ENCODE data around the gene BLOC1S2.

The BLOC1S2 gene

DNA sequence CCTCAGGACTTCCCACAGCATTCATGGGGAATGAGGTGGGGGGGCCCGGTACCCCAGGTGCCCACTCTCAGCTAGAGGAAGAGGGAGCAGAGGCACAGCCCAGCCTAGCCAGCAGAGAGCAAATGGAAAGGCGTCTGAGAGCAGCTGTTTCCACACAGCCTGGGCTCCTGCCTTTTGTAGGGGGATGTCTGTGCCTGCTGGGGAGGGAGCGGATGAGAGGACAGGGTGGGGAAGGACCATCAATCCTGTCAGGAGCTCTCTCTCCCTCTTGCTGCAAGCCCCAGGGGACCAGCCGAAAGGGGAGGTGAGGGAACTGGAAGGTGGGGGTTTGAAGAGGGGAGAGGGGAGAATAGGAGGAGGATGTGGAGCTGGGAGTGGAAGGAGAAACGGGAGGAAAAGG is 43.6 kb upstream of the BLOC1S2 start, which contains the start of gene PKD2L1:
PKD2L1 (minus strand) TSS at position 150 of the 400 bp plus-strand sequence; CDS start at position 25, 125 bp downstream.
- Histone ChIP-seq H3K4me1 (ENCODE audit: low read depth, poor library complexity, severe bottlenecking) (no peaks in the 10 kb centered on the region), H3K36me3 (ENCODE audit: insufficient read depth) (no peaks in the 10 kb centered on the region), H3K9ac (no peak within 1 kb of the TSS), H4K20me1 (ENCODE audit: insufficient read depth) (no peaks in the 10 kb centered on the region), H3K79me2 (ENCODE audit: insufficient read depth, low read depth) (no peaks in the 10 kb centered on the region), H3K4me2 (no peak within 1 kb of the TSS), H3K4me3 (IDR thresholded peaks at IDR 0.05; ENCODE audit: insufficient read depth, low read depth, low read length) (no peak within 1 kb of the TSS), H3K27ac (no peak within 1 kb of the TSS), H3K27me3 (ENCODE audit: insufficient read depth, low read depth) (no peaks in the 10 kb centered on the region), H2AFZ (ENCODE audit: low read depth) (no peak within 1 kb of the TSS)
- TF ChIP-seq, protein P1, sequence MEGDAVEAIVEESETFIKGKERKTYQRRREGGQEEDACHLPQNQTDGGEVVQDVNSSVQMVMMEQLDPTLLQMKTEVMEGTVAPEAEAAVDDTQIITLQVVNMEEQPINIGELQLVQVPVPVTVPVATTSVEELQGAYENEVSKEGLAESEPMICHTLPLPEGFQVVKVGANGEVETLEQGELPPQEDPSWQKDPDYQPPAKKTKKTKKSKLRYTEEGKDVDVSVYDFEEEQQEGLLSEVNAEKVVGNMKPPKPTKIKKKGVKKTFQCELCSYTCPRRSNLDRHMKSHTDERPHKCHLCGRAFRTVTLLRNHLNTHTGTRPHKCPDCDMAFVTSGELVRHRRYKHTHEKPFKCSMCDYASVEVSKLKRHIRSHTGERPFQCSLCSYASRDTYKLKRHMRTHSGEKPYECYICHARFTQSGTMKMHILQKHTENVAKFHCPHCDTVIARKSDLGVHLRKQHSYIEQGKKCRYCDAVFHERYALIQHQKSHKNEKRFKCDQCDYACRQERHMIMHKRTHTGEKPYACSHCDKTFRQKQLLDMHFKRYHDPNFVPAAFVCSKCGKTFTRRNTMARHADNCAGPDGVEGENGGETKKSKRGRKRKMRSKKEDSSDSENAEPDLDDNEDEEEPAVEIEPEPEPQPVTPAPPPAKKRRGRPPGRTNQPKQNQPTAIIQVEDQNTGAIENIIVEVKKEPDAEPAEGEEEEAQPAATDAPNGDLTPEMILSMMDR (conservative IDR thresholded peaks at IDR 0.05; ENCODE audit: low read depth, low read length) = no peak

GRCh38 chr10:100328198-100328597 is 41.7 kb upstream of the BLOC1S2 start:
- Histone ChIP-seq H3K4me2 (no peak overlapping the region), H3K27me3 (ENCODE audit: insufficient read depth, low read depth) (no peaks in the 10 kb centered on the region), H3K27ac (no peak overlapping the region), H3K79me2 (ENCODE audit: insufficient read depth, low read depth) (no peaks in the 10 kb centered on the region), H3K9ac (no peak overlapping the region), H3K36me3 (ENCODE audit: insufficient read depth) (no peaks in the 10 kb centered on the region), H3K4me3 (IDR thresholded peaks at IDR 0.05; ENCODE audit: insufficient read depth, low read depth, low read length) (no peak overlapping the region), H4K20me1 (ENCODE audit: insufficient read depth) (no peaks in the 10 kb centered on the region), H2AFZ (ENCODE audit: low read depth) (no peak overlapping the region), H3K4me1 (ENCODE audit: low read depth, poor library complexity, severe bottlenecking) (no peaks in the 10 kb centered on the region)
- TF ChIP-seq, protein P1 (conservative IDR thresholded peaks at IDR 0.05; ENCODE audit: low read depth, low read length) = no peak

- Histone ChIP-seq H2AFZ (ENCODE audit: low read depth) (no peak overlapping the region), H3K9ac (no peak overlapping the region), H3K4me1 (ENCODE audit: low read depth, poor library complexity, severe bottlenecking) (no peaks in the 10 kb centered on the region), H3K36me3 (ENCODE audit: insufficient read depth) (no peaks in the 10 kb centered on the region), H4K20me1 (ENCODE audit: insufficient read depth) (no peaks in the 10 kb centered on the region), H3K27me3 (ENCODE audit: insufficient read depth, low read depth) (no peaks in the 10 kb centered on the region), H3K27ac (no peak overlapping the region), H3K4me3 (IDR thresholded peaks at IDR 0.05; ENCODE audit: insufficient read depth, low read depth, low read length) (no peak overlapping the region), H3K4me2 (no peak overlapping the region), H3K79me2 (ENCODE audit: insufficient read depth, low read depth) (no peaks in the 10 kb centered on the region)
- TF ChIP-seq, protein P1 (conservative IDR thresholded peaks at IDR 0.05; ENCODE audit: low read depth, low read length) = no peak
These were observed 41.2 kb upstream of the BLOC1S2 start for GRCh38 chr10:100327718-100328009.

GRCh38 chr10:100327007-100327717 is 40.7 kb upstream of the BLOC1S2 start:
- H3K36me3 ChIP-seq (ENCODE audit: insufficient read depth) = no peaks in the 10 kb centered on the region
- H3K9ac ChIP-seq = no peak overlapping the region
- no peaks in the 10 kb centered on the region for H4K20me1 ChIP-seq (ENCODE audit: insufficient read depth)
- TF ChIP-seq, protein P1 (conservative IDR thresholded peaks at IDR 0.05; ENCODE audit: low read depth, low read length) = no peak
- H3K4me2 ChIP-seq = no peak overlapping the region
- H2AFZ ChIP-seq (ENCODE audit: low read depth) = no peak overlapping the region
- H3K27ac ChIP-seq = no peak overlapping the region
- H3K27me3 ChIP-seq (ENCODE audit: insufficient read depth, low read depth) = no peaks in the 10 kb centered on the region
- H3K4me1 ChIP-seq (ENCODE audit: low read depth, poor library complexity, severe bottlenecking) = no peaks in the 10 kb centered on the region
- no peaks in the 10 kb centered on the region for H3K79me2 ChIP-seq (ENCODE audit: insufficient read depth, low read depth)
- no peak overlapping the region for H3K4me3 ChIP-seq (IDR thresholded peaks at IDR 0.05; ENCODE audit: insufficient read depth, low read depth, low read length)

All from KMS-11 (cell line).